A673 (cell line): ENCODE measurements around the gene NEO1.

Experiments
- EZH2 ChIP-seq: fragments of 200-600 bp; sonication (generic); IDR thresholded peaks from 2 replicates; pipeline ENCODE4 v1.6.1; 2017; ENCODE audit warnings: borderline replicate concordance, low read depth, mild to moderate bottlenecking, mixed read lengths, antibody characterized with exemption, low read length; ENCODE audit not compliant: poor library complexity, severe bottlenecking
- TF ChIP-seq, protein P1 (sequence below): fragments of 300-800, 200-600 bp; sonication (generic); conservative IDR thresholded peaks from 2 replicates; pipeline ENCODE4 v1.5.1; 2017; ENCODE audit warnings: low read depth, mild to moderate bottlenecking, antibody characterized with exemption, low read length, moderate library complexity, mixed read lengths

DNA sequence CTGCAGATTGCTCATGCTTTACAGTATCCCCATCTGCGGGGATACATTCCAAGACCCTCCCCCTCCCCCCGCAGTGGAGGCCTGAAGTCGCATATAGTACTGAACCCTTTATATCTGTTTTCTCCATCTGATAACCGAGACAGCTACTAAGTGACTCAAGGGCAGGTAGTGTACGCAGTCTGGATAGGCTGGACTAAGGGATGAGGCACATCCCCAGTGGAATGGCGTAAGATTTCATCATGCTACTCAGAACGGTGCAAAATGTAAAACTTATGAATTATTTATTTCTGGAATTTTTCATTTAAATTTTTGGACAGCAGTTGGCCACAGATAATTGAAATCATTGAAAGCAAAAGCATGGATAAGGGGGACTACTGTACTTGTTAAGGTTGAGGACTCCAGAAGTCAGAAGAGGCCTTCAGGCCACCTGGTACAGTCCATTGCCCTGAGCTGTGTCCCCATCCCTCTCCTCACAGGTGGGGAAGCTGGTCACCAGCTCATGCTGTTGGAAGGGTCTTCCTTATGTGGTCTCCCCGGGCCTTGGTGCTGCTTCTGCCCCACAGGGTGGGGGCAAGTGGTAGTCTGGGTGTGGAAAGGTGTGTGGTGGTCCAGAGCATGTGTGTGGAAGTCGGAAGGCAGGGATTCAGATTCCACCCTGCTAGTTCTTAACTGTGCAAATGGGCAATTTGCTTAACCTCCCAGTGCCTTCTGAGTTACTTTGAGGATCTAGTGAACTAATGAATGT lies 244.5 kb downstream of the NEO1 start:
- TF ChIP-seq, protein P1, sequence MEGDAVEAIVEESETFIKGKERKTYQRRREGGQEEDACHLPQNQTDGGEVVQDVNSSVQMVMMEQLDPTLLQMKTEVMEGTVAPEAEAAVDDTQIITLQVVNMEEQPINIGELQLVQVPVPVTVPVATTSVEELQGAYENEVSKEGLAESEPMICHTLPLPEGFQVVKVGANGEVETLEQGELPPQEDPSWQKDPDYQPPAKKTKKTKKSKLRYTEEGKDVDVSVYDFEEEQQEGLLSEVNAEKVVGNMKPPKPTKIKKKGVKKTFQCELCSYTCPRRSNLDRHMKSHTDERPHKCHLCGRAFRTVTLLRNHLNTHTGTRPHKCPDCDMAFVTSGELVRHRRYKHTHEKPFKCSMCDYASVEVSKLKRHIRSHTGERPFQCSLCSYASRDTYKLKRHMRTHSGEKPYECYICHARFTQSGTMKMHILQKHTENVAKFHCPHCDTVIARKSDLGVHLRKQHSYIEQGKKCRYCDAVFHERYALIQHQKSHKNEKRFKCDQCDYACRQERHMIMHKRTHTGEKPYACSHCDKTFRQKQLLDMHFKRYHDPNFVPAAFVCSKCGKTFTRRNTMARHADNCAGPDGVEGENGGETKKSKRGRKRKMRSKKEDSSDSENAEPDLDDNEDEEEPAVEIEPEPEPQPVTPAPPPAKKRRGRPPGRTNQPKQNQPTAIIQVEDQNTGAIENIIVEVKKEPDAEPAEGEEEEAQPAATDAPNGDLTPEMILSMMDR = no peak
- TF ChIP-seq EZH2 = no peak
